NCI-H1417 treated with DMSO at 0.1 percent for 48 hours (cell line): ENCODE data around the gene SLC22A13.
"Not testable (repeated sequence)": the region's sequence is repeated elsewhere in the genome, so short reads cannot be mapped to it uniquely, and the experiment has no call there.

ENCODE experiments used
- DNase-seq: peaks from one replicate; lab custom pipeline; 2025; lab: John Stamatoyannopoulos, UW

SLC22A13 gene

GRCh38 chr3:38265604-38266307 lies at the start of gene SLC22A13:
SLC22A13 (plus strand) TSS chr3:38265812; CDS start chr3:38265861, 49 bp downstream.
- DNase-seq = no peak

- no peak for DNase-seq
These were observed 45.9 kb upstream of the SLC22A13 start for GRCh38 chr3:38219609-38220197.

- DNase-seq = no peak
These were observed 44.6 kb upstream of the SLC22A13 start for GRCh38 chr3:38221005-38221404.

GRCh38 chr3:38222032-38222634 lies 43.5 kb upstream of the SLC22A13 start:
- DNase-seq = no peak

DNA sequence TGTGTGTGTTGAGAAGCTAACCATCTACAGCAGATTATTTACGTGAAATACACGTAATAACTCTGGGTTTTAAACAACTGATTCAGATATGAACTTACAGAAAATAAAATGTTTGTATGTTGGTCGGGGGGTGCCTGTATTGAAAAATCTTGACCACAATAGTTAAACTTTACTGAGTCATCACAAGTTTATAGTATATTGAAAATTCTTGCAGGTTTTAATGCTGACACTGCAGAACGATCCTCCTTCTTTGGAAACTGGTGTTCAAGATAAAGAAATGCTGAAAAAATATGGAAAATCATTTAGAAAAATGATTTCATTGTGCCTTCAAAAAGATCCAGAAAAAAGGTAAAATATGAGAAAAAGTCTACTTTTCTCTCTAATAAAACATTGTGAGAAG lies 41.3 kb upstream of the SLC22A13 start:
- DNase-seq = no peak

- DNase-seq = no peak
These were observed 39.3 kb upstream of the SLC22A13 start for GRCh38 chr3:38226273-38226672.

DNA sequence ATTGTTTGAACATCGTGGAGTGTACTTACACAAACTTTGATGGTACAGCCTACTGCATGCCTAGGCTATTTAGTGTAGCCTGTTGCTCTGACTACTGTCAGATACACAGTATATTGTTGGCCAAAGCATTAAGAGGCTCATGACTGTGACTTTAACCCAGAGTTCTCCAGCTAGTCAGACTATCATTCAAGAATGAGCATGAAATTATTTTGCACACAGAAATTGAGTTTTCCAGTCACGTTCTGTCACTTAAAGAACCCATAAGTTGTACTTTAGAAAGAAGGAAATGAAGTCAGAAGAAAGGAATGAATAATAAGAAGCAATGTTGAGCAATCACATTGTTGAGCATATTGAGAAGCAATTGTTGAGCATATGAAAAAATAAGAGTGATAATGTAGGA lies 37.6 kb upstream of the SLC22A13 start:
- DNase-seq = no peak

GRCh38 chr3:38229036-38229435 lies 36.6 kb upstream of the SLC22A13 start:
- DNase-seq = no peak

DNA sequence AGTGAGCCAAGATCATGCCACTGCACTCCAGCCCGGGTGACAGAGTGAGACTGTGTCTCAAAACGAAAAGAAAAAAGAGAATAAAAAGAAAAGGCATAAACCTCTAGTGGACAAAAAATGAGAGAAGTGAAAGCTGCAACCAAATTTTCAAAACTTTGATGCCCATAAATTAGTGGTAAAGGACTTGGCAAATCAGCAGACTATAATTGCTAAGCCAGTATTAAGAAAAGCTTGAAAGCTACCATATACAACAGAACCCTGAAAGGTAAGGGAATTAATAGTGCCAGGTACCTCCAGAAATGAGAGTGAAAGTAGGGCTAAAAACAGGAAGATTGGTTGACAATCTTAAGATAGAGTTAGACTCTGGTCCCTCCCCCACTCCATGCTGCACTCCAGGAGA lies 32.9 kb upstream of the SLC22A13 start:
- DNase-seq = no peak

DNA sequence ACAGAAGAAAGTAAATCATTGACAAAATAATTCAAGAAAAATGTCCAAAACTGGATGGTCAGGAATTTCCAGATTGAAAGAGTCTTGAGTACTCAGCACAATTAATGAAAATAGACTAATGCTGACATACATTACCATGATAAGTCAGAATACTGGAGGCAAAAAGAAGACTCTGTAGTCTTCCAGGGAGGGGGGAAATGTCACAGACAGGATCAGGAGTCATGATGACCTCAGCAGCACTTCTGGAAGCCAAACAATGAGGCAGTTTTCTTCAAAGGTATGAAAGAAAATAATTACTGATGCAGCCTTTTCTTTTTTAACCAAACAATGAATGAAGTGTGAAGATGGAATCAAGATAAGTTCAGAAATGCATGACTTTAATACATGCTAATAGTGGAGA lies 30.1 kb upstream of the SLC22A13 start:
- no peak for DNase-seq

DNA sequence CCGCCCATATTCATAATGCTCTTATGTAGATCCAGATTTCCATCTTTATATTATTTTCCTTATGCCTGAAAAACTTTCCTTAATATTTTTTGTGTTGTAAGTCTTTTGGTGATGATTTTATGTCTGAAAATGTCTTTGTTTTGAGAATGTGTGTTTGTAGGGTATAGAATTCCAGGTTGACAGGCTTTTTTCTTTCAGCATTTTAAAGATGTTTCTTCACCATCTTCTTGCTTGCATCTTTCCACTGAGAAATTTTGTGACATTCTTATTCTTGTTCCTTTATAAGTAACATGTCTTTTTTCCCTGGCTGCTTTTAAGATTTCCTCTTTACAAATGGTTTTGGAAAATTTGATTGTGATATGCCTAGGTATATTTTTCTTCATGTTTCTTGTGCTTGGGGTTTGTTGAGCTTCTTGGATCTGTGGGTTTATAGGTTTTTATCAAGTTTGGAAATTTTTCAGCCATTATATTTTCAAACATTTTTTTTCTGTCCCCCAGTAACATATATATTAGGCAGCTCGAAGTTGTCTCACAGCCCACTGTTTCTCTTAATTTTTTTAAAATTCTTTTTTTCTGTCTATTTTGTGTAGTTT lies 27.1 kb upstream of the SLC22A13 start:
- DNase-seq = no peak

- not testable (repeated sequence) for DNase-seq
These were observed 22.8 kb upstream of the SLC22A13 start for GRCh38 chr3:38242812-38243211.

DNA sequence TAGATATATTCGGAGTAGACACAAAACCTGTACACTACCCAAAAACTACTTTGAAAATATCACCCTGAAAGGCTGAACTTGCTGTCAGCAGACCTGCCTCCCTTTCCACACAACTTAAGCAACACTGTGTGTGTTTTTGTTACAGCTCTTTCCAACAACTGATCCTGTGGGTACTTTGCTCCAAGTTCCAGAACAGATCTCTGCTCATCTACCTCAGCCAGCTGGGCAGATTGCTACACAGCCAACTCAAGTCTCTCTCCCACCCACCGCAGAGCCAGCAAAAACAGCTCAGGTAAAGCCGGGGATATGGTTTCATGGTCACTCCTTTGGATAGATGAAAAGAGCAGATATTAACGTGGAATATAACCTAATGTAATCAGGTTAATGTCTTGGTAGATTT lies 19.7 kb upstream of the SLC22A13 start:
- DNase-seq = no peak

- no peak for DNase-seq
These were observed 18.1 kb upstream of the SLC22A13 start for GRCh38 chr3:38247366-38248035.

GRCh38 chr3:38250198-38250597 lies 15.4 kb upstream of the SLC22A13 start:
- no peak for DNase-seq

- DNase-seq = no peak
These were observed 14.4 kb upstream of the SLC22A13 start for GRCh38 chr3:38251197-38251596.

- DNase-seq = no peak
These were observed 11.9 kb upstream of the SLC22A13 start for GRCh38 chr3:38253704-38254103.

DNA sequence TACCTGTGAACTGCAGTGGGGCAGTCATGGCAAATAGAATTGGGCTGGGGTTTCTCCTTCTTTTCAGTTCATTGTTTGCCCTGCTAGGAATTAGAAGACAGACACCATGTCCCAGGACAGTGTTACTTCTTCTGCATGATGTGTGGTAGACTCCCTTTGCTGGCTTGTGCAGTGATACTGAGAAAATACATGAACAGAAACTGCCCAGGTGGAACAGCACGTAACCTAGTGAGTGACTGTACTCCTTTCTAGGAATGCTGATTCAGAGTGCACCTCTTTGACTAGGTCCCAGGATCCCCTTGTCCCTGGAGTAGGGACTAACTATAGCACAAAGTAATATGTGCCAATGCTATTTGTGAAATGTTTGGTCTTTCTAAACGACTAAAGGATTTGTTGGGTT lies 10.7 kb upstream of the SLC22A13 start:
- no peak for DNase-seq

DNA sequence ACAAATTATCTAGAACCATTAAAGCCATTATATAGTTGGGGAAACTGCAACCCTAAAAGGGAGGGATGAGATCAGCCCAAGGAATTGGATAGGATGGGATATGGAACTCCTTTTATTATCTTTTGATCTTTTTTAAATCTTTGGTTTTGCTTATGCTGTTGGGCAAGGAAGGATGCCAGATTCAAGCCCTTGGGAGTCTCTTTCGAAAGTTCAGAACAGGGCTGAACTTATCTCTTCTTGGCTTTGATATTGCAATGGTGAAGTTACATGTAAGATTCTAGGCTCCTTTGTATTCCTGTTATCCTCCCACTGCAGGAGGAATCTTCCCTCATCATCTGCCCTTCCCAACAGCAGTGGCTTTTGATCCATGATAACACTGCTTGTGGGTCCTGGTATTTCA lies 10.0 kb upstream of the SLC22A13 start:
- no peak for DNase-seq

- DNase-seq = no peak
These were observed 8.0 kb upstream of the SLC22A13 start for GRCh38 chr3:38257583-38257982.

GRCh38 chr3:38260474-38260873 lies 5.1 kb upstream of the SLC22A13 start:
- no peak for DNase-seq

- DNase-seq = no peak
These were observed 1.2 kb upstream of the SLC22A13 start for GRCh38 chr3:38264353-38264771.

DNA sequence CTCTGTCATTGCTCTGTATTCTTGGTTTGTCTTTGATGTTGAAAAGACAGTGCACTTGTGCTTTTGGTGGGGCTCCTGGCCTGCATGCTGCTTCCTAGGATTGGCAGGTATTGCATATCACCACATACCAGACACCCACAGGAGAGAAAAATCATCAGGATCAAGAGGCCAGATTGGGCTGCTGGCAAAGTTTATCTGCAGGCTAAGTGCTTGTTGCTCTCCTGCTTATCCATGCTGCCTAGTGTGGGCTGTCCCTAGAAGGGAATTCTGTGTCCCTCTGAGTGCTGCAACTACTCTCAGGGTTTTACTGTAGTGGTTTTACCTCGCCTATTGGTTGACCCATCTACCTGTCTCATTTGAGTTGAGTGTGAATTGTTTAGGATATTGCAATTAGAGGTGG lies 833 bp upstream of the SLC22A13 start:
- no peak for DNase-seq
